Suppressor macrophage (primary cell): ENCODE data around the gene PREX1.
"Not testable (repeated sequence)": the region's sequence is repeated elsewhere in the genome, so short reads cannot be mapped to it uniquely, and the experiment has no call there.

Experiments
- DNase-seq, 4 experiments: peaks; one replicate each; pipeline ENCODE4 v3.0.0-alpha.2; 2020 to 2022

The PREX1 gene

DNA sequence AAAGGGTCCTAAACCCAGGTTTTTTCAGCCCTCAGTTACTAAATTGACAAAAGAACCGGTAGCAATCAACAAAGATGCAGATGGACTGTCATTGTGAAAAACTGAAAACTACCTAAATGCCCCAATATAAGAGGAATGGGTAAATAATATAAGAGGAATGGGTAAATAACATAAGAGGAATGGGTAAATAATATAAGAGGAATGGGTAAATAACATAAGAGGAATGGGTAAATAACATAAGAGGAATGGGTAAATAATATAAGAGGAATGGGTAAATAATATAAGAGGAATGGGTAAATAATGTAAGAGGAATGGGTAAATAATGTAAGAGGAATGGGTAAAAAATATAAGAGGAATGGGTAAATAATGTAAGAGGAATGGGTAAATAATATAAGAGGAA lies 15.7 kb downstream of the PREX1 start:
- DNase-seq = not testable (repeated sequence)

DNA sequence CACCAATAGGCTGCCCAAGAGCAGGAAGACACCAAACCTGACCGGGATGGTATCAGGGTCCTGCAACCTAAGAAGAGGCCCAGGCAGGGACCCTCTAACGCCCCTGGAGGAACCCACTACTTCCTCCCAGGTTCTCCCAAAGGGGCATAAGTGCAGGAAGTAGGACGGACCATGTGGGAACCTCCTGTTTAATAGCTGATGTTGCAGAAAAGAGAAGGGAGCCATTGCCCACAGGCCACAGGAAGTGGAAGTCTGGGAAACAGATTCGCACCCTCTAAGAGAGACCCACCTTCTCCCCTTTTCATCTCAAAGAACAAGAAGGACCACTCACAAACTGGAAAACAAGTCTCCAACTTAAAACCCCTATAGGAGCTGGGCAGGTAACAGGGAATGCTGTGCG lies 18.1 kb downstream of the PREX1 start:
- DNase-seq = peak in 3 of 4 experiments; percentile 42 to 52 (median 45)

DNA sequence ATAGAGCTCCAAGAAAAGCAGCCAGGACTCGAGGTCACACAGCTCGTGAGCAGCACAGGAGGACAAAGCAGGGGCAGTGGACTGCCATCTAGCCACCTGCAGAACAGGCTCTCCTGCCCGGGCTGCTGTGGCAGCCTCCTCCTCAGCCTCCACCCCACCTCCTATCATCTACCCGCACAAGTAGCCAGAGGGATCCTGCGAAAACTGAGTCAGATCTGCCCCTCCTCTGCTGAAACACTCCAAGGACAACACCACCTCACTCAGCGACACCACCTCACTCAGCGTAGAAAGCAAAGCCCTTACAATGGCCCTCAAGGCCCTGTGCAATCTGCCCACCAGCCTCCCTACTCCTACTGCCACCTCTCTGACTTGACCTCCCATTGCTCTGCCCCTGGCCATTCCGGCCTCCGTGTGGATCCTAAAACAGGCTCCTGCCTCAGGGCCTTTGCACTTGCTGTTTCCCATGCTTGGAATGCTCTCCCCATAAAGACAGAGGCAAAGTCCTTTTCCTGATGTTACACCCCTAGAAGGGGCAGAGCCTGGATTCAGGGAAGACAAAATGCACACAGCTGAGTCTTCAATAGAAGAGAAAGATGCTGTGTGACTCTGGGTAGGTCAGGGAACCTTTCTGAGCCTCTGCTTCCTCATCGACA lies 19.3 kb downstream of the PREX1 start:
- DNase-seq = no peak

DNA sequence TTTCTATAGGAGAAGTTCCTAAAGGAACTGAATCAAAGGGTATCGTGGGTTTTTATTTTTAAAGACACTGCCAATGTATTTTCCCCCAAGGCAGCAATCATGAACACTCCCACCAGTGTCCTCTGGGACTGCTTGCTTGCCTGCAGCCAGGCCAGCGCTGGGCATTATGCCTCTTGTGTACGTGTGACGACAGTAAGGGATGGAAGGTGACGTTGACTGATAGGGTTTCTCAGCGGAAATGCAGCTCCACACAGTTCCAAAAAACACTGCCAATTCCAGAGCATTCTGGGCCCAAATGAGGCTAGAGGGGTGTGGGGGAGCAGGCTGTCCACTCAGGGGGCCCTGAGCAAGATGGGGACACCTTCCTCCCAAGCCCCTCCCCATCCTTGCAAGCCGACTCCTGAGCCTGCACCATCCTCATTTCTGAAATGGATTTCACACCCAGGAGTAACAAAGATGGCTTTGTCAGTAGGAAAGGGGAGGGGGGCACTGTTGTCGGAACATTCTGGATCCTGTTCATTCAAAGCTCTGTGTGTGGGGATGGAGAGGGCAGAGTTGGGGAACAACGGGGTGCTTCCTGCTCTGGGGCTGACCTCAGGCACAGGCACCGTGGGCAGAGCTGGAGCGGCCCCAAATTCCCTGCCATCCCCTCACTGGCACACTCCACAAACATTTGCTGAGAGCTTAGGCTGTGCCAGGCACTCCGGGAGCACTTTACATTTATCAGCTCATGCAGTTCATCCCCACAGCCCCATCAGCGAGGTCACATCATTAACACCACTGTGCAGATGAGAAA lies 20.0 kb downstream of the PREX1 start:
- no peak for DNase-seq

DNA sequence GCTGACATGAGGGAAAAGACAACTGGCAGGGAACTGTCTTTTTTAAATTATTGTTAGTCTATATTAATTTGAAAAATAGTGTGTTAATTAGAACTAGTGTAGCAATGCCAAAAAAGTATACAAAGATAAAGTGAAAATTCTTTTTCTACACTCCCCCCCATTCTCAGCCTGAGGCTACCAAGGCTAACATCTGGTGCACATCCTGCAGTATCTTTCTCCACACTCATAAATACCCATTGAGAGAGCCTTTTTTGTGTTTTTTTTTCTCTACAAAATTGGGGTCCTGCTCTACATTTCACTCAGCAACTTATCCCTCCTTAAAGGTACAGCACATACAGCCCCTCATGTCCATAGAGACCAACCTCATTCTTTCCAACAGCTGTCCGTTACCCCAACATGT lies 20.7 kb downstream of the PREX1 start:
- no peak for DNase-seq

DNA sequence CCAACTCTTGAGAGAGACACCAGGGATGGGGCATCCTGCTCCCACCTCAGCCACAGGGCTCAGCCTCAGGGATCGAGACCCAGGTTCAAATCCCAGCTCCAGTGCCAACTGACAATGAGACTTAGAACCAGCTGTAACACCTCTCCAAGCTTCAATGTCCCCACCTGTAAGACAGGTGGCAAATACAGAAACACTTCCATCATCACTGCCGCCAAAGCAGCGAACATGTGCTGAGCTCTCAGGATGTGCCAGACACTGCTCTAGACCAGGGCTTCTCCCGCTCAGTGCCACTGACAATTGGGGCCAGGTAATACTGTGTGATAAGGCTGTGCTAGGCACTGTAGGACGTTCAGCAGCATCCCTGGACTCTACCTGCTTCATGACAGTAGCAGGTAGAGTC lies 22.1 kb downstream of the PREX1 start:
- no peak for DNase-seq

DNA sequence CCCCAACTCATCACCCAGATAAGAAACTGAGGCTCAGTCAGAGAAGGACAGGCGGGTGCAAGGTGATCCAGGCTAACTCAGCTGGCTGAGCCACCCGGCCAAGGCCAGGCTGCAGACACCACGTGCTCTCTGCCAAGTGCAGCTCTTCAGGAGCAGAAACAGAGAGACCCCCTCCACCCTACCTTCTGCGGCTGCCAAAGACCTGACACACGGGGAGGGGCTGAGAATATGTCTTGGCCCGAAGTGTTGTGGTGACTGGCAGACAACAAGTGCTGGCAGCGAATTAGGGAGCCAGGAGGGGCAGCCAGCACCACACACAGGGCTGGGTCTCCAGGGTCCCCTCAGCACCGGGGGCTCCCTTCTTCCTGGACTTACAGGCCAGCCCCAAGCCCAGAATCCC lies 22.5 kb downstream of the PREX1 start:
- DNase-seq = no peak

DNA sequence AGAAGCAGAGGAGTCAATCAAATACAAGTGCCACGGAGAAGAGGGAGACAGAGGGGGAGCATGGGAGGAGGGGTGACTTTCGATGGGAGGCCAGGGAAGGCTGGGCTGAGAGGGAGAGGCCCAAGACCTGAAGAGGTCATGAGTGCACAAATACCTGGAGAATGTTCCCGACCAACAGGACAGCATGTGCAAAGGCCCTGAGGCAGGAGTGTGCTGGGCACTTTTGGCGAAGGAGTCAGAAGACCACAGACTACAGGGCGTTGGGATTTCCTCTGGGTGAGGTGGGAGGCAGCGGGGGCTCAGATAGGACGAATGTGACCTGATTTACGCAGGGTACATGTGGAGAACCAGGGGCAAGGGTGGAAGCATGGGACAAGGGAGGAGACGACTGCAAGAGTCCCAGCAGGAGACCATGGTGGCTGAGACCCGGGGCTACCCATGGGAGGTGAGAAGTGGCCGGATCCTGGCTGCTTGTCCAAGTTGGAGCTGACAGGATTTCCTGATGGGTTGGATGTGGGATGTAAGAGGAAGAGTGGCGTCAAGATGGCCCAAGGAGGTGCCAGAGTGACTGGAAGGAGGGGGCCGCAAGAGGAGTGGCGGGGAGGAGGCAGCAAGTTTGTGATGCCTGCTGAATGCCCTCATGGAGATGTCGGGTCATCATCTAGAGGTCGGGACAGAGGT lies 23.4 kb downstream of the PREX1 start:
- no peak for DNase-seq

DNA sequence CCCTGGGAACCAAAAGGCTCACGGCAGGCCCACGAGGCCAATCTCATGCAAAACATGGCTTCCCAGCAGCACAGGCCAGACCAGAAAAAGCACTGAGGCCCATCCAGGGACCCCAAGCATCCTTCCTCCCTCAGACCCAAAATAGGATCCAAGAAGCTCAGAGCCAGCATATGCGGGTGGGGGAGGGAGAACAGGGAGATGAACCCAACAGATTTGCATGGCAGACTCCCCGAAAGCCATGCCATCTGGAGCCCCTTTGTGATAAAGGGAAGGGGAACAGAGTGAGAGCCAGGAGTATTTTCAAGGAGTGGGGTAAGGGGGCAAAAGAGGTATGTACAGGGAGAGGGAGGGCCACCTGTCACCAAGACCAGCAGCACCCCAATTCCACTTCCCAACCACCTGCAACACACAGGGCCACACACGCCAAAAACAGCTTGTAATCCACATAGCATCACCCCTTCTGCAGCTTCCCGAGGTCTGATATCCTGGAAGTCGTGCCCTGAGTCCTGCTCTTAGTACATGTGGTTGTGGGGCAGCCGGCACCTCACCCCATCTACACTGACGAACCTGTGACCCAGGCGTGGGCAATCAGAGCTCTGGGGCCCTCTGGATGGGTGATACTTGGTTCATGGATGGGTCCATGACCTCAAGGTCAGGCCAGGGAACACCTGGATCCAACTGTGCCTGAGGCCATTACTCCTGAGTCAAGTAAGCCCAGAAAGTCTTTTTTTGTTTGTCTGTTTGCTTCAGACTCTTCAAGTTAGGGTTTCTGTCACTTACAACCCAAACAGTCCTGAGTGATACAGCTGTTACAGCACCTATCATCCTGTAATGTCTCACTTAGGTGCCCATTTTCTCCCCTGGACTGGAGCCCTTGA lies 24.4 kb downstream of the PREX1 start:
- no peak for DNase-seq

DNA sequence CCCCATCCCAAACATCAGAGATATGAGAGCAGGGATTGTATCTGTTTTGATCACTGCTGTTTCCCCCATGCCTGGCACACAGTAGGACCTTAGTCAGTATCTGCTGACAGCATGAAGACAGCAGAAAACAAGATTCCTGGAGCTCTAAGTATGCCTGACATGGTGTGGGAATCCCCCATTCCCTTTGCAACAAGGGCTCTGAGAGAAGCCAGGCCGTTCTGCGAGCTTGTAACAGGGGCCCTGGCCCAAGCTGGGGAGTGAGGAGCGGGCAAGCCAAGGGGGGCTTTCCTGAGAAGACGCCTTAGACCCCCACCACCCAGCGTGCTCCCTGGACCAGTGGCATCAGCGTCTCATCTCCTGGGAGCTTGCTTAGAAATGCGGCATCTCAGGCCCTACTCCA lies 25.2 kb downstream of the PREX1 start:
- no peak for DNase-seq

DNA sequence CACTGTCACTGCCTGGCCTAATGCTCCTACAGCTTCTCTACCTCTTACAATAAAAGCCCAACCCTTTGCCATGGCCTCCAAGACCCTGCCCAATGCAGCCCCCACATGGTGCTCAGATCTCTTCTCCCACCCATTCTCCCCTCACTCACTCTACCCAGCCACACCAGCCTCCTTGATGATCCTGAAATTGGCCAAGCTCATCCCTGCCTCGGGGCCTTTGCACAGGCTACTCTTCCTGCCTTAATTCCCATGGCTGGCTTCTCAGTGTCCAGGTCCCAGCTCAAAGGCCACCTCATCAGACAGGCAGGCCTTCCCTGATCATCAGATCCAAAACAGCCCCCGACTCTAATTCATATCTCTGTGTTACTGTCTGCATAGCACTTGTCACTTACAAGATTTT lies 25.6 kb downstream of the PREX1 start:
- DNase-seq = no peak

DNA sequence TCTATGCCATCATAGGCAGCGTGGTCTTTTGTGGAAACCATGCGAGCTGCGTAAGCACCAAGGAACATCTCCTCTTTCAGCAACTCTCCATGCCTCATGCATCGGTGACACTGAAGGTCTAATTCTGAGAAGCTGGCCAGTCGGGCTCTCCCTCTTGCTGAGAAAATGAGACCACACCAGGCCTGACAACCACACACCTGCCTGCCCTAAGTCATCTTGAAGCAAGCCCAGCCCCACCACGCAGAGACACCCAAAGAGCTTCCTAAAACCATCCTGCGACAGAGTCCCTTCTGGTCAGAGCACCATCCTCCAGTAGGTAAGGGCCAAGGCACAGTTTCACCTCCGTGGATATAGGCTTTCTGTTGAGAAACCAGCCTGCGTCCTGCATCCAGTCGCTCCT lies 26.6 kb downstream of the PREX1 start:
- no peak for DNase-seq

DNA sequence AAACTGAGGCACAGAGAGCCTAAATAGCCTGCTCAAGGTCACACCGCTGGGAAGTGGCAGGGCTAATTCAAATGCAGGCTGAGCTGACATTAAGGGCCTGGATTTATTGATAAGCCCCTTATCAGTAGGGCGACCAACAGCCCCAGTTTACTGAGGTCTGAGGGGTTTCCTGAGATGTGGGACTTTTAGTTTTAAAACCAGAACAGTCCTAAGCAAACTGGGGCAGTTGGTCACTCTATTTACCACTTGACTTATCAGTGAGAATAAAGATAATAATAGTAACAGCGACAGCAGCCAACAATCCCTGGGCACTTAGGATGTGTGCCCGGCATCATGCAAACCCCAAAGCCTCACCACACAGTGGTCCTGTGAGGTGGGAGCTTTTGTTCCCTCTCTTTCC lies 27.6 kb downstream of the PREX1 start:
- DNase-seq = no peak

DNA sequence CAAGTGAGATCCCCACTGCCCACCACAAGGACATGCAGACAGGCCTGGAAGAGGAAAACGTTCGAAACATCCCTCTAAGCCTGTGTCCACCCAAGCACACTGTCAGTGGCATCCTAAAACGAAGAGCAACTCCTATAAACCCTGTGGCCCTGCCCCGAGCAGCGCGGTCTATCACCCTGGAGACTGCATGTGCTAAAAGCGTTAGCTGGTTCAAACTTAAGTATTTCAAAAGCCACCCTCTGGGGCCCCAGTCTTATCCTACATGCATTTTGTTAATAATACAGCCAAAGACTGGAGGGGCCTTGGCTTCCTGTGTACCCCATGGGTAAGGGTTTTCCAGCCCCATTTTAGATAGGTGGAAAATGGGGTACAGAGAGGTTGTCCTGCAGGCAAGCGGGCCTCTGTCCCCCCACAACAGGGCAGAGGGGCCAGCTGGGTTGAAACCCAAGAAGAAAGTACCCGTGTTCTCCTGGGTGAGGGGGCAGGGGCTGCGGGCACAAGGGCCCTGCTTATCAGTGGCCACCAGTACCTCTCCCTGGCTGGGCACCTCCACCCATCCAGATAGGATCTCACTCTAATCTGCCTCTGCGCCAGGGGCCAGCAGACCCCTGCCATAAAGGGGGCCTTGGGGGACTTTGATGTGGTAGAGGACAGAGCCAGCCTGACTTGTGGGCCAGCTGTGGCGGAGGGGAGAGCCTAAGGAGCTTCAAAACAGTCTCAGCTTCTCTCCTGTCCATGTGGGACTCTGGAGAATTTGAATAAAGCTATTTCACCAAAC lies 28.3 kb downstream of the PREX1 start:
- no peak for DNase-seq

DNA sequence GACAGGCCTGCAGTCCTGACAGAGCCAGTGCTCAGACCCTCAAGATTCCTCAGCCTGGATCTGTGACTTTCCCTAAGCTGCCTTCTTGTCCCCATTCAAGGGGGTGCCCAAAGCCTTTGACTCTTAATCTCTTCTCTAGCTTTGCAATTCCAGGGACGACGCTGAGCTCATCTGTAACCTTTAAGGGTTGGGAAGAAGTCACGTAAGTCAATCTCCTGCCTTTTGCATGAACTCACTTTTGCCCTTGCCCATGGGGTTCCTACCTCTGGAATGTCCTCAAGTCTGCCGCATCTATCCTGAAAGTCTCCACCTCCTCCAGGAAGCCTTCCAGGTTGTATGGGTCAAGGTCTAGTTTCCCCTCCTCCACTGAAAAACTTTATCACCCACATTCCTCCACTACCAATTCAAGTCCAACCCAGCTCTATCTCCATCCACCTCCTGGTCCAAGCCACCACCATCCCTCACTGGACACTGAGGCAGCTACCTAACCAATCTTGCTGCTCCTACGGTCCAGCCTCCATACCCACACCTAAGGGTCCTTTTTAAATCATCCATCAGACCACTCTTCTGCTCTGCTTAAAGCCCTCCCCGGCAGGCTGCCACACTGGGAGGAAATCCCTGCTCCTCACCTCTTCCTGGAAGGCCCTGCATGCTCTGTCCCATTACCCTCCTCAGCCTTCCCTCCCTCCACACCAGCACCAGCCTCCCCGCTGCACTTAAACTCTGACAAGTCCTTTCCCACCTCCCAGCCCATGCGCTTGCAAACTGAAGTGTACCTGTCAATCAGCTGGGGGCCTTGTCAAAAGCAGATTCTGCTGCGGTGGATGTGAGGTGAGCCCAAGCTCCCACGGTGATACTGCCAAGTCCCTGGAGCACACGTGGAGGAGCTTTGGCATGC lies 29.7 kb downstream of the PREX1 start:
- no peak for DNase-seq

DNA sequence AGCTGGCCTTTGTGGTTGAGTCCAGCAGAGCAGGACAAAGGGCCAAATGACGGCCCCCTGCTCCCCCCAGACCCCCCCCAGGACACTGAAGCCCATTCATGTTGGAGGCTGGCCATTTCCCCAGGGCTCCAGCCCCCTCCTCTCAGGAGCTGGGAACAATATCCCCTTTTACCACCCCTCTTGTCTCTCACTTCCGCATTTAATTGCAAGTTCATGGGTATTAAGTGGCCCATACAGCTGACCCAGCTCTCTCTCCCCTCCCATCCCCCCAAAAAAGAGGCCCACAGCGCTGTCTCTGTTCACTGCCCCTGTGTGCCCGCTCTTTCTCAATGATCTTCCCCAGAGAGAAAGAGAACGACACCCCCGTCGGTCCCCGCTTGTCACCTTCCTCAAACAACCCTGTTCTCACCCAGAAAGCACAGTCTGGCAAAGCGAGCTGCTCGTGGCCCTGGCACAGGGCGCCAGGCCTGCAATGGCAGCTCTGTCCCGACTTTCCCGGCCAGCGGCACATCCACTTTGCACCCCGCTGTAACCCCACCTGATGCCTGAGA lies 30.4 kb downstream of the PREX1 start:
- peak; percentile 82 to 89 (median 86) for DNase-seq

DNA sequence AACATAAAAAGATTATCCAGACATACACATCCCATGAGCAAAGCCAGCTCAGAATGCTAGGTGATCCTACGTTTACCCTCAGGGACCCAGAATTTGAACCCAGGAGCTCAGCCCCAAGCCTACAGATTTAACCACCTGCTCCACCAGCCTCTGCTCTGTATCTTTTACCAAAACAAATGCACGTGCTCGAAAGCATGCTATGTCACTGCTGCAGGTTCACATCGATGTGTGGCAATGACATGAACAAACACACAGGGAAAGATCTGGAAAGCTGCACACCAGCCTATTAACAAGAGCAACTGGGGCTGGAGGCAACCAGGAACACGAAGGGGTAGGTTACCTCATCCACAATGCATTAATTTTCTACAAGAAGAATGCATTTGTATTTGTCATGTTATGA lies 32.1 kb downstream of the PREX1 start:
- no peak for DNase-seq

DNA sequence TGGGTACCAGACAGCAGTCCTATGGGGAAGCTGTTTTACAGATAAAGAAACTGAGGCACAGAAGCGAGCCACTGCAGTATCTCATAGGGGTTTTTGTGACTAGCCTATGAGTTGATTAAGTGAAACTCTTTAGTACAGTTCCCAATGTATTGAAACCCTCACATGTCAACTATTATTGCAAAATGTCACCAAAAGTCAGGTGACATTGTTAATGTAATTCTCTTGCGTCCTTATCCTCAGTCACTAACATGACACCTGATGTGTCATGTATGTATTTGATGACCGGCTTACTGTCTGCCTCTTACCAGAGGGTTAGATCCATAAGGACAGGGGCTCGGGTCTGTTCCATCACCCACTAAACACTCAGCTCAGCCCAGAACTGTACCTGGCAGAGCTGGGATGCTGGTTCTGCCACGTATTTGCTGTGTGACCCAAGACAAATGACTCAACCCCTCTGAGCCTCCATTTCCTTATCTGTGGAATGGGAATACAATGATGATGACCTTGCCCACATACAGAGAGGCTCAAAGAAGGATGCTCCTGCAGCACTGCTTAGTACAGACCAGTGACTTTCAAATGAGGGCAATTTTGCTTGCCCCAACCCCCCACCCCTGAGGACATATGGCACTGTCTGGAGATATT lies 32.9 kb downstream of the PREX1 start:
- peak in 1 of 4 experiments; percentile 58 for DNase-seq

DNA sequence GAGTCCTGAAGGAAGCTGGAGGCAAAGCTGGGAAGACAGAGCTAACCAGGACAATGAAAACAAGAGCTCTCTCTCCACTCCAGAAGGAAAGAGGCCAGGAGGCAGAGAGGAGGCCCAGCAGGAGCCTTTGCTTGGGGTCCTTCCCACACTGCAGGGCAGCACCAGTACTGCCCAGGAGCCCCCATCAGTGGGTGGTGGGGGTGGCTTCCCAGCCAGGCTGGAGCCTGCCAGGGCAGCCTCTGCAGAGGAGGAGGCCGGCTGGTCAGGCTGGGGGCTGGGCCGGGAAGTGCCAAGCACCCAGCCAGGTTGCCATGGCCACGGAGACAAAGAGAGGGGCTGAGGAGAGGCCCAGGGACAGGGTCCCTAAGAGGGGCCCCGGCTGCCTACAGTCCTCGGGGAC lies 33.4 kb downstream of the PREX1 start:
- no peak for DNase-seq

DNA sequence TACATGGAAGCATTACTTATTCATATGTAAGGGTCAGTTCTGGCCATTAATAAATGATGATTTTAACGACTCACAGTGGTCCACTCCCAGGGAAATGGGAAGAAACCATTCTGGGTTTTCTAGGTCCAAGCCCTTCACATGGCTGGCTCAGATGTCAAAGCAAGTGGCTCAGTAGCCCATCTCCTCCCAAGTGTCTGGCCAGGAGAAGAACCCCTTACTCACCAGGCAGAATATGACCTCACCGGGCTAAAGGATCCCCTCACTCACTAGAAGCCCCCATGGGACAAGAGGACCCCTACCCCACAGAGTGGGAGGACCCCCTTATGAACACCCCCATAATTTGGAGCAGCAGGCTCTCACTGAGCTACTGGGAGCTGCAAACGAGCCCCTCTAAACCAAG lies 34.0 kb downstream of the PREX1 start:
- no peak for DNase-seq
